ENCODE measurements around the gene RNF20.
"Not testable (repeated sequence)": the region's sequence is repeated elsewhere in the genome, so short reads cannot be mapped to it uniquely, and the experiment has no call there.

RNF20 gene

GRCh38 chr9:101530076-101530711, 3.5 kb upstream of the RNF20 start:
- peak; percentile 66 for DNase-seq (ENCODE audit: low spot score)

DNA sequence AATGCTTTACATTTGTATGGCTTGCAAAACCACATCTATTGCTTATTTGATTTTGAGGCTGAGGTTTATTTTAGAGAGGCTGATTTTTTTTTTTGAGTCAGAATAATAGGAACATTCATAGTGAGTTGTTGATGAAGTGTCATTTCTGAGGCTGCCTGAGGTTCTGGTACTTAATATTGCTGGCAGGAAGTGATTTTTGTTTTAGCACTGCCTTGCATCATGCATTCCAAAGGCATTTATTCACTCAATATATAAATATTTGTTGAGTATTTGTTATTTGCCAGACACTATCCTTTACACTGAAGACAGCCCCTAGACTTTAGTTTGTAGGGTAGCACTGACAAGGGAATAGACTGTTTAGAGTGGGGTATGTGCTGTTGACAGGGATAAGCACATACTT, 2.7 kb downstream of the RNF20 start:
- no peak for DNase-seq (ENCODE audit: low spot score)

- DNase-seq (ENCODE audit: low spot score): no peak
Measured at GRCh38 chr9:101536938-101537337, 3.3 kb downstream of the RNF20 start.

DNA sequence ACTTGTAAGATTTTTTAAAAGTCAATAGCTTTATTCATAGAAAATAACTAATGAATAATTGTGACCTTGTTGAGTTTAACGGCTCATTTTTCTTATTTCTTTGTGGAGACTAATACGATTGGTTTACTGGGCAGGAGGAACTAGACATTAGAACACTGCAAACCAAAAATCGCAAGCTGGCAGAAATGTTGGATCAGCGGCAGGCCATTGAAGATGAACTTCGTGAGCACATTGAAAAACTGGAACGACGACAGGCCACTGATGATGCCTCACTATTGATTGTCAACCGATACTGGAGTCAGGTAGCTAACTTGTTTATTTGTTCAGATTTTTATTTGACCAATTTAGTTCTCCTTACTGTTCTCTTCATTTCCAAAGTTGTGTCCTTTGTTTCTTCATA, 6.4 kb downstream of the RNF20 start:
- DNase-seq (ENCODE audit: low spot score): no peak

DNA sequence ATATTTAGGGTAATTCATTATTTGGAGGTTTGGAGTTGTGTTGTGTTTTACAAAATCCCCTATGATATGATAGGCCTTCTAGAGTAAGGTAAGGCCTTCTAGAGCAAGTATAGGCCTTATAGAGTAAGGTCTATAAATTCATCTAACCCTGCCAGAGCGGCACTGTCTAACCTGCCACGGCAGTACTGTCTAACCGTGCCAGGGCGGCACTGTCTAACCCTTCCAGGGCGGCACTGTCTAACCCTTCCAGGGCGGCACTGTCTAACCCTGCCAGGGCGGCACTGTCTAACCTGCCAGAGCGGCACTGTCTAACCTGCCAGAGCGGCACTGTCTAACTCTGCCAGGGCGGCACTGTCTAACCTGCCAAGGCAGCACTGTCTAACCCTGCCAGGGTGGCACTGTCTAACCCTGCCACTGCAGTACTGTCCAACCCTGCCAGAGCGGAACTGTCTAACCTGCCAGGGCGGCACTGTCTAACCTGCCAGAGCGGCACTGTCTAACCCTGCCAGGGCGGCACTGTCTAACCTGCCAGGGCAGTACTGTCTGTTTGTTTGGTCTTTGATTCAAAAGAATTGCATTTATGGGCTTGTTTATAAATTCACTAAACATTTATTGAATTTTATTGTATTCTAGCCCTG, 9.6 kb downstream of the RNF20 start:
- DNase-seq (ENCODE audit: low spot score): no peak

- not testable (repeated sequence) for DNase-seq (ENCODE audit: low spot score)
Measured at GRCh38 chr9:101549472-101550098, 15.9 kb downstream of the RNF20 start.

DNA sequence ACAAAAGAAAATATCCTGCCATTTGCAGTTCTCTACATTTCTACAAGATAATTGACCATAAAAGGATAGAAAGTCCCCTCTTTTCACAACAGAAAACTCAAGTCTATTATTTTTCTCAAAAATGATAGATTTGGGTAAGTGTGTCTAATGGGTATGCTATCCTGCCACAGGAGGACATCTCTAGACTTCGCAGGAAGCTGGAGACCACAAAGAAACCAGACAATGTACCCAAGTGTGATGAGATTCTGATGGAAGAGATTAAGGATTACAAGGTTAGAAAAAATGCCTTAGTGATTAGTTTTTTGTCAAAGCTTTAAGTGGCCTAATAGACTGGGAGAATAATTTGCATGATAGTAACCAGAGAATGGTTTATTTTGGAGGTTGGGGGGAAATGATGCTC, 28.1 kb downstream of the RNF20 start:
- no peak for DNase-seq (ENCODE audit: low spot score)

- no peak for DNase-seq (ENCODE audit: low spot score)
Measured at GRCh38 chr9:101562966-101563365, 29.3 kb downstream of the RNF20 start.

- DNase-seq (ENCODE audit: low spot score): no peak
Measured at GRCh38 chr9:101564252-101564651, 30.6 kb downstream of the RNF20 start.

DNA sequence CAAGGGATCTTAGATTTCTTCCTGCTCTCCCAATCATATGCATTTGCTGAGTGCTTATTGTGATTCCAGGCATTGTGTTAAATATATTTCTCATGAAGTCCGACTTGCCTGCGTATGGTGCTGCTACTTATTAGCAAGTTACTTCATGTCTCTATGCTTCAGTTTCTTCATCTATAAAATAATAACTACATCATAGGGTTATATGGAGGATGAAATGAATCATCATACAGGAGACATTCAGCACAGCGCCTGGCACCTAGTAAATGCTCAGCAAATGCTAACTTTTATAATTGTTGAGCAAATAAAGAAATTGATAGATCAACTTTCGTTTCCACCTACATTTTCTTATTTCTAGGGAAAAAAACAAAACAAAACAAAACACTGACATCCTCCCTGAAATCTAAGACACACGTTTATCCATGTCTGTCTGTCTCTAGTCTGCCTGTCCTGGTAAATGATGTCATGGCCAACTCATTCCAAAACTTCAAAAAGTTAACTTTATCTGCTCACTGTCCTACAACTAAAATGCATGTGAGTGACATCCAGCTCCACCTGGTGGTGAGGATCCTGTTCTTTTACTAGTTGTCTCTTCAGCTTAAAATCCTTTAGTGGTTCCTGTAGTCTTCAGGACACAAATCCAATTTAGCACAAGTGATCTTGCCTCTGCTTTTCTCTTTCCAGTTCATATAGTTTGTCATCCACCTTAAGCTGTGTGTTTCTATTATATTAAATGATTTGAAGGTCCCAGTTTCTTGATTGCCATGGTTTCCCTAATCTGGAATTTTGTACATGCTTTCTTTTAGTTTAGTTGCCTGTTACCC, 33.5 kb downstream of the RNF20 start:
- DNase-seq (ENCODE audit: low spot score): no peak

DNA sequence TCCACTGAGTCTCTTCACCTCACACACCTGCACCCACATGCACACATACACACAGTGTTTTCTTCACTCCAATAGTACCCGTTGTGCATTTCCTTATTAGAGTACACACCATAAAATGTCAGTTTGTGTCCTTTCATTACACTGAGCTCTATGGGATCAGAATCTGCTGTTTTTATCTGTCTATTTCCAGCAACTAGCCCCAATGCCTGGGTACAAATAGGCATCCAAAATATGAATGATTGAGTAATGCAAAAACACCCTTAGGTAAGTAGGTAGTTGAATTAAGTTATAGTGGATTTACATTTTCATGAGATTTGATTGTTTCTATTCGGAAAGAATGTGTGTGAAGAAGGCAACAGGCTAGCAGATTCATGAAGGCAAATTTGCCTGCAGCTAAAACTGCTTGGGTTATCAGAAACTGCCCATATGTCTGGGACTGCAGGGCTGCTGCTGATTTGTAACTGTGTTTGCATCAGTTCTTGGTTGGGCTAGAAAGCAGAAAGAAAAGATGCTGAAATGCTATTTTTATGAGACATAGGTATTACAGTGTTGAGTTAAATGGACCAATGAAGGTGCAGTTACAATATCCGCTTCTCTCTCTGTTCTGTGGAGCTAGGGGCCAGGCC, 34.2 kb downstream of the RNF20 start:
- no peak for DNase-seq (ENCODE audit: low spot score)

GRCh38 chr9:101569741-101570501, 36.3 kb downstream of the RNF20 start:
- DNase-seq (ENCODE audit: low spot score): no peak

- DNase-seq (ENCODE audit: low spot score): no peak
Measured at GRCh38 chr9:101571114-101571513, 37.5 kb downstream of the RNF20 start.

DNA sequence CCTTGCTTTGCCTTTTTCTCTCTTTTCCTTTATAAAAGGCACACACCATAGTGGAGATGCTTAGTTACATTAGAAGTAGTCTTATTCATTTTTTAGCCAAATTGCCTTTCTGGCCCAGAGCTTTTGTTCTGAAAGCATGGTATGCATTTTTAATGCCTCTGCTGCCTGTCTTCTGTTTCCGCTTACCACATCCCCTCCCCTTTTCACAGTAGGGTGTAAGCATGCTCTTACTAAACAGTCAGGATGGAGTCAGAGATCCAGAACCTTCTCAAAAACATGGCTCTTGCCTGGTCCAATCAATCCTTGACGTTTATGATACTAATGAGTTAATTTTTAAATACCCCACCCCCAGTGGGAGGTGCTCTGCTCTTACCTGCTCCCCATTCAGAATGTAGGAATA, 38.7 kb downstream of the RNF20 start:
- no peak for DNase-seq (ENCODE audit: low spot score)

GRCh38 chr9:101574731-101575333, 41.2 kb downstream of the RNF20 start:
- DNase-seq (ENCODE audit: low spot score): no peak

- no peak for DNase-seq (ENCODE audit: low spot score)
Measured at GRCh38 chr9:101578378-101578777, 44.7 kb downstream of the RNF20 start.

- DNase-seq (ENCODE audit: low spot score): no peak
Measured at GRCh38 chr9:101579711-101580545, 46.3 kb downstream of the RNF20 start.

DNA sequence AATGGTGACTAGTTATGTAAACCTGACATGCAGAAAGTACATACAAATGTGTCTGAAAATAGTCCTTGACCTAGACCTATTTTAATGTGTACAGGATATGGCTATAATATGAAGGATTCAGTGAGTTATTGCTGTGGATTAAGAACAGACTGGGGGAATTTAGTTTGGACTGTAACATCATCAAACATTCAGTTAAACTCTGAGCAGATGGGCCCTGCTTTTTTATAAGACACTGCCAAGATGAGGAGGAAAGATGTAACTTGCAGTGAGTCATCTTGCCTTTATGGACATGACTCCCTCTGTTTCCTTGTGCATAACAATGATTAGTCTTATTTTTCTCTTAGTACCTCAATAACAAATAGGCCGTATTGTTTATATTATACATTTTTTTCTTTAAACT, 48.9 kb downstream of the RNF20 start:
- DNase-seq (ENCODE audit: low spot score): peak; percentile 11

DNA sequence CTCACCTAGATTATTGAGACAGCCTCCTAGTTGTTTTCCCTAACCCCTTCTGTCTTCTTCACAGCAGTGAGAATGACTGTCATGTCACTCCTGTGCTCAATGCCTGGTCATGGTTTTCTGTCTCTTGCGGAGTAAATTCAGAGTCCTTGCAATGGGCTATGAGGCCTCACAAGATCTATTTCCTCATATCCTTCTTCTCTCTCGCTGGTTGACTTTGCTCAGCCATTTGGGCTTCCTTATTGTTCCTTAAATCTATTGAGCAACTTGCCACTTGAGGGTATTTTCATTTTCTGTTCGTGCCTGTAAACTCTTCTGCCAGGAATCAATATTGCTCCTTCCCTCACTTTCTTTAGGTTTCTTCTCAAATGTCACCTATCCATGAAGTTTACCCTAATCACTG, 52.1 kb downstream of the RNF20 start:
- DNase-seq (ENCODE audit: low spot score): no peak

DNA sequence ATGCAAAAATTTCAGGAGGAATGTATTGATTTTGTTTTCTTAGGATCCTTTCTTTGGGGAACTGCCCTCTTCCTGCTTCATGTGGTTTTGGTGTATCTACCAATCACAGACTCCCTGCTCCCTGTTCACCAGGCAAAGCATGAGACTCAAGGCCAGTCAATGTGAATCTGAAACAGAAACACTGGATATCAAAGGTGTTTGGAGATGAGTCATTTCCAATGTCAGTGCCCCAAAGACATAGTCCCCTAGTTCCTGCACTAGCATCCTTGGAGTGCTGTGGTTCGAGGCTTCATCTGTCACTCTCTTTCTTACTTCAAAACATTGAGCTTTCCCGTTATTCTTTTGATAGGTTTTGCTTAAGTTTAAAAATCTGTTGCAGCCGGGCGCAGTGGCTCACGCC, 53.0 kb downstream of the RNF20 start:
- no peak for DNase-seq (ENCODE audit: low spot score)
